ENCODE measurements around the gene ADAMTSL3.

The ADAMTSL3 gene

GRCh38 chr15:83911345-83911744, 257.4 kb downstream of the ADAMTSL3 start:
- H3K4me3 ChIP-seq (ENCODE audit: low read depth, low read length), result no peak overlapping the region
- TF ChIP-seq, protein P1, sequence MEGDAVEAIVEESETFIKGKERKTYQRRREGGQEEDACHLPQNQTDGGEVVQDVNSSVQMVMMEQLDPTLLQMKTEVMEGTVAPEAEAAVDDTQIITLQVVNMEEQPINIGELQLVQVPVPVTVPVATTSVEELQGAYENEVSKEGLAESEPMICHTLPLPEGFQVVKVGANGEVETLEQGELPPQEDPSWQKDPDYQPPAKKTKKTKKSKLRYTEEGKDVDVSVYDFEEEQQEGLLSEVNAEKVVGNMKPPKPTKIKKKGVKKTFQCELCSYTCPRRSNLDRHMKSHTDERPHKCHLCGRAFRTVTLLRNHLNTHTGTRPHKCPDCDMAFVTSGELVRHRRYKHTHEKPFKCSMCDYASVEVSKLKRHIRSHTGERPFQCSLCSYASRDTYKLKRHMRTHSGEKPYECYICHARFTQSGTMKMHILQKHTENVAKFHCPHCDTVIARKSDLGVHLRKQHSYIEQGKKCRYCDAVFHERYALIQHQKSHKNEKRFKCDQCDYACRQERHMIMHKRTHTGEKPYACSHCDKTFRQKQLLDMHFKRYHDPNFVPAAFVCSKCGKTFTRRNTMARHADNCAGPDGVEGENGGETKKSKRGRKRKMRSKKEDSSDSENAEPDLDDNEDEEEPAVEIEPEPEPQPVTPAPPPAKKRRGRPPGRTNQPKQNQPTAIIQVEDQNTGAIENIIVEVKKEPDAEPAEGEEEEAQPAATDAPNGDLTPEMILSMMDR (conservative IDR thresholded peaks at IDR 0.05; ENCODE audit: low read depth, low read length), result no peak
- no peak for DNase-seq (ENCODE audit: low read depth)

DNA sequence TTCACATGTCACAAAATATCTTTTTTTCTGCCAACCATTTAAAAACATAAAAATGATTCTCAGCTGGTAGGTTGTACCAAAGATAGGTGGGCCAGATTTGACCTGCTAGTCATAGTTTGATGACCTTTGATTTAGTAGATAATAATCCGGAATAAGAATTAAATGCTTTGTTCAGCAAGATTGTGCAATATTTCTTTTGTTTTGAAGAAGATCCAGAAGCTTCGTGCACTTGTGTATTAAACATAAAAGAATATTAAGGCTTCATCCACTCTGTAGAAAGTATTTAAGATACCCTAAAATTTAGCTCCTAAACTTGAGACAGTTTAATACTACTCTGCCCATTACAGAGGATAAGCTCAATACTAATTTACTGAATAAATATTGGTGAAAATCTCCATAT, 258.4 kb downstream of the ADAMTSL3 start:
- TF ChIP-seq, protein P1 (conservative IDR thresholded peaks at IDR 0.05; ENCODE audit: low read depth, low read length), result no peak
- no peak overlapping the region for H3K4me3 ChIP-seq (ENCODE audit: low read depth, low read length)
- DNase-seq (ENCODE audit: low read depth), result no peak

- no peak for DNase-seq (ENCODE audit: low read depth)
- H3K4me3 ChIP-seq (ENCODE audit: low read depth, low read length), result no peak overlapping the region
- TF ChIP-seq, protein P1 (conservative IDR thresholded peaks at IDR 0.05; ENCODE audit: low read depth, low read length), result no peak
These were observed 259.2 kb downstream of the ADAMTSL3 start for GRCh38 chr15:83913034-83913632.

GRCh38 chr15:83914906-83915305, 261.0 kb downstream of the ADAMTSL3 start:
- DNase-seq (ENCODE audit: low read depth), result no peak
- H3K4me3 ChIP-seq (ENCODE audit: low read depth, low read length), result no peak overlapping the region
- TF ChIP-seq, protein P1 (conservative IDR thresholded peaks at IDR 0.05; ENCODE audit: low read depth, low read length), result no peak

DNA sequence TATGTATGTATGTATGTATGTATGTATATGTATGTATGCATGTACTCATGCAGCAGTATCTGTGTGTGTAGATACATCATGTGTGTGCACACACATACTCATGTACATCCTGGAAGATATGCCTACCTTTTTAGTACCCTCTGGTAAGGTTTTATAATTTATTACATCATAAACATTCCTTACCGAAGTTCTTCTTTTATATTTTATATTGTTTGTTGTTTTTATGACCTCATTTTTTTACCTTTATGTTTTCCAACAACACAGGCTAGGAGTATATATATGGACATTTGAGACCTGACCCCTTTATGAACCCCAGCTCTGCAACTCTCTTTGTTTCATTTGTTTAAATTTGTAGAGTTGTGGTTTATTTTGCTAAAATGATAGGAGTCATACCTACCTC, 263.5 kb downstream of the ADAMTSL3 start:
- TF ChIP-seq, protein P1 (conservative IDR thresholded peaks at IDR 0.05; ENCODE audit: low read depth, low read length), result no peak
- no peak overlapping the region for H3K4me3 ChIP-seq (ENCODE audit: low read depth, low read length)
- DNase-seq (ENCODE audit: low read depth), result no peak

GRCh38 chr15:83918011-83918410, 264.1 kb downstream of the ADAMTSL3 start:
- TF ChIP-seq, protein P1 (conservative IDR thresholded peaks at IDR 0.05; ENCODE audit: low read depth, low read length), result no peak
- no peak overlapping the region for H3K4me3 ChIP-seq (ENCODE audit: low read depth, low read length)
- no peak for DNase-seq (ENCODE audit: low read depth)

- DNase-seq (ENCODE audit: low read depth), result peak; percentile 40
- H3K4me3 ChIP-seq (ENCODE audit: low read depth, low read length), result no peak overlapping the region
- TF ChIP-seq, protein P1 (conservative IDR thresholded peaks at IDR 0.05; ENCODE audit: low read depth, low read length), result no peak
These were observed 265.5 kb downstream of the ADAMTSL3 start for GRCh38 chr15:83919319-83919830.

Measured in choroid plexus epithelial cell (primary cell).